CD14-positive monocyte (primary cell): ENCODE data around the gene CHCHD6. TPM values are rescaled to one million over a fixed set of nuclear protein-coding genes. Genes with fewer than 3 reads are reported as not detected.

Source experiments
- DNase-seq, 3 donors: peaks; one replicate each; pipeline ENCODE4 v3.0.0-alpha.2; 2011 to 2022
- H2AFZ ChIP-seq: 2 replicates; pipeline ENCODE4 v1.6.0; 2012; ENCODE audit warnings: mild to moderate bottlenecking, low read depth, low read length, inconsistent platforms; ENCODE audit not compliant: insufficient read depth, poor library complexity, severe bottlenecking
- H3K27ac ChIP-seq, 2 donors: 1 replicate in 1 of 2; 2 replicates in 1 of 2; pipeline ENCODE4 v1.5.1; 2012 to 2013; ENCODE audit warnings: low read length in 2 of 2, control low read depth in 1 of 2, inconsistent platforms in 1 of 2, low read depth in 1 of 2, mild to moderate bottlenecking in 1 of 2
- H3K27me3 ChIP-seq, 2 donors: one replicate each; pipeline versions ENCODE4 v1.6.0 to v1.6.1; 2011 to 2013; ENCODE audit warnings: low read length in 2 of 2; ENCODE audit not compliant: control insufficient read depth in 2 of 2, insufficient read depth in 2 of 2
- H3K36me3 ChIP-seq, 2 donors: replicated peaks in 1 of 2; 1 replicate in 1 of 2; 2 replicates in 1 of 2; pipeline versions ENCODE4 v1.5.1 to v1.6.1; 2012 to 2013; ENCODE audit warnings: low read length in 2 of 2, control low read depth in 1 of 2, inconsistent platforms in 1 of 2, mild to moderate bottlenecking in 1 of 2; ENCODE audit not compliant: insufficient read depth in 2 of 2, control insufficient read depth in 1 of 2
- H3K4me1 ChIP-seq, 2 donors: 1 replicate in 1 of 2; 2 replicates in 1 of 2; pipeline versions ENCODE4 v1.5.1 to v1.6.1; 2012 to 2013; ENCODE audit warnings: low read length in 2 of 2, control low read depth in 1 of 2, inconsistent platforms in 1 of 2, mild to moderate bottlenecking in 1 of 2, moderate library complexity in 1 of 2; ENCODE audit not compliant: insufficient read depth in 2 of 2, control insufficient read depth in 1 of 2
- H3K4me2 ChIP-seq: replicated peaks from 2 replicates; pipeline ENCODE3; 2012; ENCODE audit warnings: low read length, moderate library complexity, mild to moderate bottlenecking; ENCODE audit not compliant: poor library complexity, severe bottlenecking; ENCODE audit errors: extremely low read depth
- H3K4me3 ChIP-seq, 3 experiments: fragments of 200-600 bp in 1 of 3; sonication (generic) in 1 of 3; replicated peaks in 1 of 3; 1 replicate in 2 of 3; 2 replicates in 1 of 3; pipeline ENCODE4 v1.5.1; 2011 to 2013; ENCODE audit warnings: low read length in 3 of 3, mild to moderate bottlenecking in 3 of 3, control low read depth in 2 of 3, low read depth in 2 of 3, inconsistent platforms in 1 of 3, moderate library complexity in 1 of 3
- H3K79me2 ChIP-seq: 2 replicates; pipeline ENCODE4 v1.6.0; 2012; ENCODE audit warnings: mild to moderate bottlenecking, control low read depth, inconsistent platforms, low read length, moderate library complexity; ENCODE audit not compliant: insufficient read depth
- H3K9ac ChIP-seq: 2 replicates; pipeline ENCODE4 v1.6.0; 2017; ENCODE audit warnings: low read length, mild to moderate bottlenecking; ENCODE audit not compliant: insufficient read depth, poor library complexity, severe bottlenecking
- H3K9me3 ChIP-seq, 2 donors: replicated peaks in 1 of 2; 1 replicate in 1 of 2; 2 replicates in 1 of 2; pipeline versions ENCODE4 v1.5.1 to v1.6.1; 2012 to 2013; ENCODE audit warnings: low read length in 2 of 2, control low read depth in 1 of 2; ENCODE audit not compliant: control insufficient read depth in 1 of 2, insufficient read depth in 1 of 2
- H4K20me1 ChIP-seq: 2 replicates; pipeline ENCODE4 v1.6.0; 2012; ENCODE audit warnings: mild to moderate bottlenecking, low read length, control low read depth, moderate library complexity; ENCODE audit not compliant: insufficient read depth
- H3K27ac Mint-ChIP-seq, 7 donors: one replicate each; pipeline ENCODE4 v1.8.0; 2020; ENCODE audit warnings: mild to moderate bottlenecking in 7 of 7, mixed read lengths in 7 of 7, moderate library complexity in 6 of 7, inconsistent platforms in 2 of 7
- H3K27me3 Mint-ChIP-seq, 3 donors: one replicate each; pipeline ENCODE4 v1.8.0; 2021 to 2022; ENCODE audit warnings: low read depth in 3 of 3, mild to moderate bottlenecking in 3 of 3, mixed read lengths in 3 of 3, moderate library complexity in 3 of 3, inconsistent platforms in 1 of 3
- H3K36me3 Mint-ChIP-seq, 2 donors: one replicate each; pipeline ENCODE4 v1.8.0; 2020; ENCODE audit warnings: mixed read lengths in 2 of 2, inconsistent platforms in 1 of 2, mild to moderate bottlenecking in 1 of 2
- H3K4me1 Mint-ChIP-seq: one replicate; pipeline ENCODE4 v1.8.0; 2020; ENCODE audit warnings: mild to moderate bottlenecking, mixed read lengths
- H3K4me3 Mint-ChIP-seq, 2 donors: one replicate each; pipeline ENCODE4 v1.8.0; 2020; ENCODE audit warnings: mild to moderate bottlenecking in 2 of 2, mixed read lengths in 2 of 2, moderate library complexity in 1 of 2
- H3K9me3 Mint-ChIP-seq, 7 donors: one replicate each; pipeline ENCODE4 v1.8.0; 2020 to 2022; ENCODE audit warnings: mixed read lengths in 7 of 7, mild to moderate bottlenecking in 6 of 7, moderate library complexity in 6 of 7, inconsistent platforms in 2 of 7
- WGBS: methylation state at CpG from one replicate; pipeline ENCODE4 v1.1.5; 2013; ENCODE audit warnings: missing lambda C conversion rate; ENCODE audit not compliant: insufficient coverage; 5-methylcytosine and 5-hydroxymethylcytosine counted together
- intact Hi-C, 2 donors: fragments of 100-400 bp; cut with micrococcal nuclease; formaldehyde crosslinking; loops; one replicate each; pipeline versions ENCODE4 v1.15.0 to v1.15.1; 2023
- polyA plus RNA-seq, 3 donors: library from polyadenylated mRNA; depleted of rRNA in 1 of 3; unstranded in 2 of 3; stranded (reverse) in 1 of 3; fragments of 300-500 nt in 2 of 3; fragments of >200 nt in 1 of 3; fragmentation: Illumina TruSeq in 2 of 3; gene quantifications; 1 replicate in 2 of 3; 2 replicates in 1 of 3; pipeline ENCODE4 v1.2.3, GENCODE V29; 2012 to 2021
- TF ChIP-seq, protein P1 (sequence below): fragments of 200-600 bp; IDR thresholded peaks from one replicate; pipeline ENCODE4 v1.8.0; 2022; ENCODE audit warnings: antibody characterized with exemption, mild to moderate bottlenecking

Gene CHCHD6
- polyA plus RNA-seq, 3 donors = 1.1 to 1.8 (median 1.8) TPM

- H3K4me3 Mint-ChIP-seq = no peak overlapping the region
- Histone ChIP-seq H3K4me2 (no peak overlapping the region), H3K36me3 (no peaks in the 10 kb centered on the region), H4K20me1 (no peaks in the 10 kb centered on the region), H3K9me3 (no peaks in the 10 kb centered on the region), H3K4me1 (no peaks in the 10 kb centered on the region), H3K27me3 (no peaks in the 10 kb centered on the region), H3K4me3 (no peak overlapping the region), H3K27ac (no peak overlapping the region), H3K79me2 (no peaks in the 10 kb centered on the region), H2AFZ (no peak overlapping the region), H3K9ac (no peak overlapping the region)
- no peak overlapping the region for H3K27ac Mint-ChIP-seq
- intact Hi-C loops = no loop called here
- 100% methylated on average over 1 of the region's 3 CpGs for WGBS
- peaks cover 0 to 1% (median 0%) of the 10 kb centered on the region in 3 donors for H3K27me3 Mint-ChIP-seq
- H3K4me1 Mint-ChIP-seq = peaks cover 3% of the 10 kb centered on the region
- TF ChIP-seq, protein P1, sequence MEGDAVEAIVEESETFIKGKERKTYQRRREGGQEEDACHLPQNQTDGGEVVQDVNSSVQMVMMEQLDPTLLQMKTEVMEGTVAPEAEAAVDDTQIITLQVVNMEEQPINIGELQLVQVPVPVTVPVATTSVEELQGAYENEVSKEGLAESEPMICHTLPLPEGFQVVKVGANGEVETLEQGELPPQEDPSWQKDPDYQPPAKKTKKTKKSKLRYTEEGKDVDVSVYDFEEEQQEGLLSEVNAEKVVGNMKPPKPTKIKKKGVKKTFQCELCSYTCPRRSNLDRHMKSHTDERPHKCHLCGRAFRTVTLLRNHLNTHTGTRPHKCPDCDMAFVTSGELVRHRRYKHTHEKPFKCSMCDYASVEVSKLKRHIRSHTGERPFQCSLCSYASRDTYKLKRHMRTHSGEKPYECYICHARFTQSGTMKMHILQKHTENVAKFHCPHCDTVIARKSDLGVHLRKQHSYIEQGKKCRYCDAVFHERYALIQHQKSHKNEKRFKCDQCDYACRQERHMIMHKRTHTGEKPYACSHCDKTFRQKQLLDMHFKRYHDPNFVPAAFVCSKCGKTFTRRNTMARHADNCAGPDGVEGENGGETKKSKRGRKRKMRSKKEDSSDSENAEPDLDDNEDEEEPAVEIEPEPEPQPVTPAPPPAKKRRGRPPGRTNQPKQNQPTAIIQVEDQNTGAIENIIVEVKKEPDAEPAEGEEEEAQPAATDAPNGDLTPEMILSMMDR = no peak
- H3K36me3 Mint-ChIP-seq = no peaks in the 10 kb centered on the region
- no peaks in the 10 kb centered on the region for H3K9me3 Mint-ChIP-seq
- DNase-seq = no peak
Observed at GRCh38 chr3:126781406-126781805, 77.4 kb downstream of the CHCHD6 start.

- H3K4me3 Mint-ChIP-seq = no peak overlapping the region
- DNase-seq = no peak
- TF ChIP-seq, protein P1 = no peak
- intact Hi-C loops = no loop called here
- peaks cover 0 to 1% (median 0%) of the 10 kb centered on the region in 3 donors for H3K27me3 Mint-ChIP-seq
- Histone ChIP-seq H3K27ac (no peak overlapping the region), H3K9me3 (no peaks in the 10 kb centered on the region), H3K9ac (no peak overlapping the region), H3K36me3 (no peaks in the 10 kb centered on the region), H4K20me1 (no peaks in the 10 kb centered on the region), H3K4me3 (no peak overlapping the region), H2AFZ (no peak overlapping the region), H3K27me3 (no peaks in the 10 kb centered on the region), H3K4me2 (no peak overlapping the region), H3K79me2 (no peaks in the 10 kb centered on the region), H3K4me1 (no peaks in the 10 kb centered on the region)
- no peaks in the 10 kb centered on the region for H3K36me3 Mint-ChIP-seq
- H3K9me3 Mint-ChIP-seq = peaks cover 0 to 5% (median 0%) of the 10 kb centered on the region in 7 donors
- H3K4me1 Mint-ChIP-seq = peaks cover 3% of the 10 kb centered on the region
- no peak overlapping the region for H3K27ac Mint-ChIP-seq
- WGBS = 100% methylated on average over 9 of the region's 12 CpGs
Observed at GRCh38 chr3:126781889-126782491, 78.0 kb downstream of the CHCHD6 start.
